ENCODE results near the gene PJVK. TPM values are rescaled to one million over a fixed set of nuclear protein-coding genes. Genes with fewer than 3 reads are reported as not detected.

The PJVK gene
- total and polyA plus RNA-seq, 9 of the 15 experiments (the other 6 are each of a cell fraction or from before 2014, with no cell fraction given) = 0.11 to 1.5 (median 0.73) TPM

DNA sequence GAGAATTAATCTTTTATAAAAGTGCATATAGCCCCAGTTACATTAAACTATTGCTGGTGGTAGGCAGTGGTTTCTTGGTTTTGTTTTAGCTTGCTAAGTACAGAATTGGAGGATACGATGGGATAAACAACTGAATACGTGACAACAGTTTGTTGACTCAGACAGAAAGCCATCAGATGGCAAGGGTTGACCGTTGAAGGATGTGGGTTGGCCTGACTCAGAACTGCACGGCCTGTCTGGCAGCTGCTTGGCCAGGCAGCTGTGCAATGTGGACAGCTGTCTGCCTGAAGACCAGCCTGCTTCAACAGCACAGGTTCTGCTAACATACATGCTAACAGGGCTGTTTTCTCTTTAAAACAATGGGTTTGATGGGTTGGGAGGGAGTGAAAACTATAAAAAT, 46.8 kb upstream of the PJVK start (continued):
- no peak for TF ChIP-seq EWSR1 (IDR thresholded peaks at IDR 0.05; ENCODE audit: borderline replicate concordance, low read depth, partially characterized antibody)
- no peak for TF ChIP-seq ZNF197 (CRISPR knock-in tag; IDR thresholded peaks at IDR 0.05; ENCODE audit: low read depth)
- TF ChIP-seq TEAD4 (IDR thresholded peaks at IDR 0.05; ENCODE audit: low read length) = peak; percentile 51; the same call in 1 of the 2 replicates
- no peak for TF ChIP-seq TEAD4 (CRISPR knock-in tag; IDR thresholded peaks at IDR 0.05; ENCODE audit: borderline replicate concordance)
- TF ChIP-seq POLR2AphosphoS5 (IDR thresholded peaks at IDR 0.05; ENCODE audit: control insufficient read depth, insufficient read depth, low read depth, low read length) = peak; percentile 47; the same call in 1 of the 2 replicates
- TF ChIP-seq FOSL1 (tag; conservative IDR thresholded peaks at IDR 0.05) = peak; percentile 85
- no peak for TF ChIP-seq HDAC8 (tag; IDR thresholded peaks at IDR 0.05)
- TF ChIP-seq EP400 (IDR thresholded peaks at IDR 0.05) = no peak

GRCh38 chr2:178409261-178409660, 41.9 kb upstream of the PJVK start:
- Histone ChIP-seq H4K20me1 (replicated peaks; ENCODE audit: control insufficient read depth, insufficient read depth, low read length) (no peaks in the 10 kb centered on the region), H3K4me2 (ENCODE audit: insufficient read depth, low read length) (no peak overlapping the region), H3K9ac (ENCODE audit: insufficient read depth in 1 of 2, low read depth in 2 of 2, low read length in 2 of 2) (no peak overlapping the region), H3K36me3 (ENCODE audit: control insufficient read depth, insufficient read depth, low read length) (no peaks in the 10 kb centered on the region), H3K27ac (ENCODE audit: extremely low read depth, low read depth, low read length) (no peak overlapping the region), H3K79me2 (ENCODE audit: control insufficient read depth, insufficient read depth, low read length) (no peaks in the 10 kb centered on the region), H3K9me1 (ENCODE audit: control insufficient read depth, insufficient read depth, low read length) (no peaks in the 10 kb centered on the region), H2AFZ (ENCODE audit: low read depth, low read length) (no peak overlapping the region), H3K27me3 (ENCODE audit: control insufficient read depth in 2 of 2, insufficient read depth in 2 of 2, low read length in 2 of 2) (no peaks in the 10 kb centered on the region), H3K4me3 (no peak overlapping the region), H3K4me1 (replicated peaks in 1 of 2; ENCODE audit: control insufficient read depth in 2 of 2, insufficient read depth in 2 of 2, low read length in 2 of 2) (peaks cover 11 to 12% of the 10 kb centered on the region in 2 experiments), H3K9me3 (replicated peaks; ENCODE audit: control insufficient read depth, insufficient read depth, low read depth, low read length) (no peaks in the 10 kb centered on the region)
- intact Hi-C loops (cut with micrococcal nuclease) (no loop called here), in situ Hi-C loops (cut with MboI) (no loop called here)
- ChIA-PET CTCF (ENCODE audit: low intra/inter-chr PET ratio) (no interaction called here), POLR2A (interaction anchor here (0.6 kb wide), 2 partner anchors 15 to 38 kb away, joined by 3 read pairs; no protein-coding TSS in a partner anchor)
- ATAC-seq (no peak), DNase-seq (ENCODE audit: extremely low read depth in 1 of 4, low spot score in 3 of 4) (no peak), FAIRE-seq (no peak)
- TF ChIP-seq TCF3 (CRISPR knock-in tag; IDR thresholded peaks at IDR 0.05) = no peak
- no peak for TF ChIP-seq NCOA2 (IDR thresholded peaks at IDR 0.05; ENCODE audit: partially characterized antibody in 2 of 2)
- TF ChIP-seq ELF1 (tag; IDR thresholded peaks at IDR 0.05) = 0 out of 2 replicates have a peak, but pooled peaks have one; percentile 12
- no TSS peak for BruUV-seq (replicated peaks)
- WGBS (ENCODE audit: insufficient coverage, low coverage, missing lambda C conversion rate) = 58% methylated on average over 5 of the region's 5 CpGs

Data from K562 (cell line).